ENCODE results near the gene ETFDH. TPM values are rescaled to one million over a fixed set of nuclear protein-coding genes. Genes with fewer than 3 reads are reported as not detected.

ETFDH gene
- total and polyA plus RNA-seq, 5 donors from 2014 or later, result 8.1 to 15.9 (median 9.4) TPM

DNA sequence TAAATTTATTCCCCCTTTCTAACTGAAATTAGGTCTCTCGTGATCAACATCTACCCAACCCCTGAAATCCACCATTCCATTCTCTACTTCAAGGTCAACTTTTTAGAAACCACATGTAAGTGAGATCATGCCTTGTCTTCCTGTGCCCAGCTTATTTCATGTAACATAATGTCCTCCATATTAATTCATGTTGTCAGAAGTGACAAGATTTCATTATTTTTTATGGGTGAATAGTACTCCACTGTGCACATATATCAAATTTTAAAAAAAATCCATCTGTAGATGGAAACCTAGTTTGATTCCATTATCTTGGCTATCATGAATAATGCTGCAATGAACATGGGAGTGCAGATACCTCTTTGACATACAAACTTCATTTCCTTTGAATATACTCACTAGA is 49.6 kb downstream of the ETFDH start:
- ATAC-seq (ENCODE audit: low read depth in 2 of 2) (no peak), DNase-seq (no peak)
- Mint-ChIP-seq H3K9me3 (peaks cover 0 to 1% (median 0%) of the 10 kb centered on the region in 7 donors), H3K4me3 (peak overlapping the region; percentile 97 to 100 (median 99)), H3K27ac (peak overlapping the region in 2 of 3 donors; percentile 97 to 99), H3K4me1 (peaks cover 25 to 58% (median 40%) of the 10 kb centered on the region in 4 donors), H3K27me3 (peaks cover 12% of the 10 kb centered on the region), H3K36me3 (peaks cover 33% of the 10 kb centered on the region)
- Histone ChIP-seq H3K36me3 (ENCODE audit: control insufficient read depth, insufficient read depth, low read length) (peaks cover 35% of the 10 kb centered on the region), H3K27ac (ENCODE audit: insufficient read depth, low read length, poor library complexity, severe bottlenecking) (peak overlapping the region; percentile 93), H3K4me3 (ENCODE audit: low read depth, low read length) (peak overlapping the region; percentile 97), H3K4me1 (ENCODE audit: control insufficient read depth, insufficient read depth, low read length, poor library complexity, severe bottlenecking) (peaks cover 8% of the 10 kb centered on the region), H3K27me3 (ENCODE audit: control insufficient read depth, insufficient read depth, low read length) (peaks cover 5% of the 10 kb centered on the region), H3K9me3 (ENCODE audit: control insufficient read depth in 2 of 2, low read length in 2 of 2) (no peaks in the 10 kb centered on the region)

DNA sequence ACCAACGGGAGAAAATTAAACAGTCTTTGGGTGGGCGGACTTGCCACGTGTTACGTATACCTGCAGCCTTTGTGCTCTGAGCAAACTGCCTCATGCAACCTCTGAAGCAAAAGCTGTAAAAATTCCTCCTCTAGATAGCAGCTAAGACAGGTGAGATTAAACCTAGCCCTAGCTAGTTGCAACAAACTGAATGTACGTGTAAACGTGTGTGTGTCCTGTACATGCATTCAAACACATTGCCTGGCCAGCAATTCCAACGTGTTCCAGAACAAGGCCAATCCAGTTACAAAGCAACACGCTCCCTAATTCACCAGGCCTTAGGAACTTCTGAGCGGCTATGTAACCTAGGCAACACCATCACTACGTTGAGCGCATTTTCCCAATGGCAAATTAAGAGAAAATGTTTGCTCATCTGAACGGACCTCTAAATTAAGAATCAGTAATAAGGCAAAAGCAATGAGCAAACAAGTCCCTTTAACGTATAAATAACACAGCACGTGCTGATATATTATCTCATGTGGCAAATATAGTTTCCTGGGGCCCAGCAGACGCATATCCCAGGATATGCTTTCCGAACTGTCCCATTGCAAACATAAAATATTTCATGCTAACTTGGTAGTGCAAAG is 50.3 kb downstream of the ETFDH start:
- peaks cover 22 to 52% (median 40%) of the 10 kb centered on the region in 4 donors for H3K4me1 Mint-ChIP-seq
- H3K9me3 ChIP-seq (ENCODE audit: control insufficient read depth in 2 of 2, low read length in 2 of 2), result no peaks in the 10 kb centered on the region
- H3K36me3 Mint-ChIP-seq, result peaks cover 28% of the 10 kb centered on the region
- ATAC-seq (ENCODE audit: low read depth in 2 of 2) (peak in 1 of 2 donors; percentile 6), DNase-seq (peak in 2 of 3 donors; percentile 10 to 35)
- H3K27ac ChIP-seq (ENCODE audit: insufficient read depth, low read length, poor library complexity, severe bottlenecking), result peak overlapping the region; percentile 93
- H3K9me3 Mint-ChIP-seq, result peaks cover 0 to 1% (median 0%) of the 10 kb centered on the region in 7 donors
- H3K4me1 ChIP-seq (ENCODE audit: control insufficient read depth, insufficient read depth, low read length, poor library complexity, severe bottlenecking), result peaks cover 8% of the 10 kb centered on the region
- H3K27ac Mint-ChIP-seq, result peak overlapping the region; percentile 97 to 100 (median 99)
- H3K27me3 Mint-ChIP-seq, result peaks cover 12% of the 10 kb centered on the region
- peaks cover 29% of the 10 kb centered on the region for H3K36me3 ChIP-seq (ENCODE audit: control insufficient read depth, insufficient read depth, low read length)
- peak overlapping the region; percentile 97 to 100 (median 99) for H3K4me3 Mint-ChIP-seq
- peak overlapping the region; percentile 97 for H3K4me3 ChIP-seq (ENCODE audit: low read depth, low read length)
- peaks cover 10% of the 10 kb centered on the region for H3K27me3 ChIP-seq (ENCODE audit: control insufficient read depth, insufficient read depth, low read length)

DNA sequence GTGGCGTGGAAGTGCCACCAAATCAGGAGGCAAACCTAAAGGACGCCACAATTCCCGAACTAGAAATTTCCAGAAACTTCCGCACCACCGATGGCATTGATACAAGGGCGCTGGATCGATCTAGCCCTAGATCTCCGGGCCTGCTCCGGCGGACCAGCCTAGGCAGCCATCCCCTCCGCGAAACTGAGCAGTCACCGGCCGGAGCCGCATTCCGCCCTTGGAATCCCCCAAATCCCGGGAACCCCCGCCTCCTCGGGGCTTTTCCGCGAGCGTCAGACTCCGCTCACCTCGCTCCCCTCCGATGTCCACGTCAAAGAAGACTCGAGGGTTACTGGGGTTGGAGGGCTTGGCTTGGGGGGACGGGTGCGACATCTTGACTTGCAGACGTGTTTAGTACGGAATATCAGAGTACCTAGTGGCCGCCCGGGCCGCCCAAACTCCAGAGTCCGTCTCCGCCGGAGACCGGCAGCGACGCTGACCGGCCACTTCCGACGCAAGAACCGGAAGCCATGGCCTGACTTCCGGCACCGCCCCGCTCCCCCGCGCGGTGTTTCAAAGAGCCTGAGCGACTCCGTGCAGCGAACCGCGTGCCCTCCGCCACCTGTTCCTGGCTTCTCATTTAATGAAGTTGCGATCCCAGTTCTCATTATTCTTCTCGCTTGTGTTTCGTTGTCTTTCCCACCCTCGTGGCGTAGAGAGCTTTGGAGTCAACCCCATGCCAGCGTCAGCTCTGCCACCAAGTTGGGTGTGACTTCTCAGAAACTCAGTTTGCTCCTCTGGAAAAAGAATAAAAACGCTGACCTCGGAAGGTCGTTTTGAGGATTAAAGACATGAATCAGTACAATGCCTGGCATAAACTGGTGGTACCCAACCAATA is 51.1 kb downstream of the ETFDH start, which contains the start of gene PPID:
Gene PPID (minus strand): TSS at position 480 of the 877 bp plus-strand sequence. CDS start 108 bp downstream, at position 372.
- peaks cover 22% of the 10 kb centered on the region for H3K36me3 ChIP-seq (ENCODE audit: control insufficient read depth, insufficient read depth, low read length)
- H3K27me3 ChIP-seq (ENCODE audit: control insufficient read depth, insufficient read depth, low read length), result peaks cover 10% of the 10 kb centered on the region
- peaks cover 16% of the 10 kb centered on the region for H3K27me3 Mint-ChIP-seq
- H3K4me1 Mint-ChIP-seq, result peaks cover 22 to 47% (median 37%) of the 10 kb centered on the region in 4 donors
- H3K27ac Mint-ChIP-seq, result peak within 1 kb of the TSS; percentile 97 to 100 (median 99)
- peaks cover 8% of the 10 kb centered on the region for H3K4me1 ChIP-seq (ENCODE audit: control insufficient read depth, insufficient read depth, low read length, poor library complexity, severe bottlenecking)
- H3K9me3 Mint-ChIP-seq, result peaks cover 0 to 1% (median 0%) of the 10 kb centered on the region in 7 donors
- DNase-seq (peak; percentile 73 to 91 (median 74)), ATAC-seq (ENCODE audit: low read depth in 2 of 2) (peak; percentile 89 to 93)
- peak within 1 kb of the TSS; percentile 97 for H3K4me3 ChIP-seq (ENCODE audit: low read depth, low read length)
- H3K36me3 Mint-ChIP-seq, result peaks cover 20% of the 10 kb centered on the region
- H3K27ac ChIP-seq (ENCODE audit: insufficient read depth, low read length, poor library complexity, severe bottlenecking), result peak within 1 kb of the TSS; percentile 93
- peak within 1 kb of the TSS; percentile 97 to 100 (median 99) for H3K4me3 Mint-ChIP-seq
- no peaks in the 10 kb centered on the region for H3K9me3 ChIP-seq (ENCODE audit: control insufficient read depth in 2 of 2, low read length in 2 of 2)

DNA sequence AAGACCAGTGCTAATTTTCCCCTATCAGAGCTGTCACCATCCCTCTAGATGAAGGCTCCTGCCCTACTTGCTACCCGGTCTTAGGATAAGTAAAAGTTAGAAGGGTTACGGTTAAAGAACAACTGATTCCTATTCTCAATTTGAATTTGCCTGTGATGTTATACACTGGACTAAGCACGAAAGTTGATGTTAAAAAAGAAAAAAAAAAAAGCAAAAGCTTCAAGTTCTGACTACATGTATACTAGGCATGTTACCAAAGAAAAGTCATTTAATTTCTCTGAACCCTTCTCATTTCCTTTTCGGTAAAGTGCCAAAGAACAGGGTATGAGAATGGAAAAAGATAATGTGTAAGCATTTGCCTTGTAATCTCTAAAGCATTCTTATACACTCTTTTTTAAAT is 52.5 kb downstream of the ETFDH start:
- H3K36me3 Mint-ChIP-seq, result peaks cover 11% of the 10 kb centered on the region
- peaks cover 0 to 1% (median 0%) of the 10 kb centered on the region in 7 donors for H3K9me3 Mint-ChIP-seq
- no peaks in the 10 kb centered on the region for H3K9me3 ChIP-seq (ENCODE audit: control insufficient read depth in 2 of 2, low read length in 2 of 2)
- ATAC-seq (ENCODE audit: low read depth in 2 of 2), result no peak
- peaks cover 8% of the 10 kb centered on the region for H3K4me1 ChIP-seq (ENCODE audit: control insufficient read depth, insufficient read depth, low read length, poor library complexity, severe bottlenecking)
- peaks cover 26% of the 10 kb centered on the region for H3K27me3 Mint-ChIP-seq
- H3K27me3 ChIP-seq (ENCODE audit: control insufficient read depth, insufficient read depth, low read length), result peaks cover 21% of the 10 kb centered on the region
- H3K4me3 Mint-ChIP-seq, result peak overlapping the region; percentile 97 to 100 (median 99)
- no peak overlapping the region for H3K27ac ChIP-seq (ENCODE audit: insufficient read depth, low read length, poor library complexity, severe bottlenecking)
- H3K36me3 ChIP-seq (ENCODE audit: control insufficient read depth, insufficient read depth, low read length), result peaks cover 7% of the 10 kb centered on the region
- H3K4me3 ChIP-seq (ENCODE audit: low read depth, low read length), result no peak overlapping the region
- H3K4me1 Mint-ChIP-seq, result peaks cover 19 to 37% (median 29%) of the 10 kb centered on the region in 4 donors
- peak in 1 of 3 donors; percentile 37 for DNase-seq
- peak overlapping the region in 1 of 3 donors; percentile 97 for H3K27ac Mint-ChIP-seq

DNA sequence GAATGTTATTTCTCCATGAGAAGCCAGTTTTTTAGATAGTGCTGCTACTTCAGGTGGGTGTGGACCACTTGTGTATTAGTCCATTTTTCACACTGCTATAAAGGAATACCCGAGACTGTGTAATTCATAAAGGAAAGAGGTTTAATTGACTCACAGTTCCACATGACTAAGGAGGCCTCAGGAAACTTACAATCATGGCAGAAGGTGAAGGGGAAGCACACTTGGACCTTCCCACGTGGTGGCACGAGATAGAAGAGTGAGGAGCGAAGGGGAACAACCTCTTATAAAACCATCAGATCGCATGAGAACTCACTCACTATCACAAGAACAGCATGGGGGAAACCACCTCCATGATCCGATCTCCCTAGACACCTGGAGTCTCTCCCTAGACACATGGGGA is 54.5 kb downstream of the ETFDH start:
- peaks cover 24% of the 10 kb centered on the region for H3K27me3 ChIP-seq (ENCODE audit: control insufficient read depth, insufficient read depth, low read length)
- no peaks in the 10 kb centered on the region for H3K36me3 ChIP-seq (ENCODE audit: control insufficient read depth, insufficient read depth, low read length)
- Mint-ChIP-seq H3K4me1 (peaks cover 7 to 22% (median 18%) of the 10 kb centered on the region in 4 donors), H3K36me3 (peaks cover 1% of the 10 kb centered on the region), H3K27me3 (peaks cover 29% of the 10 kb centered on the region), H3K4me3 (peak overlapping the region in 1 of 4 donors; percentile 71), H3K9me3 (peaks cover 0 to 3% (median 0%) of the 10 kb centered on the region in 7 donors), H3K27ac (no peak overlapping the region)
- no peak overlapping the region for H3K4me3 ChIP-seq (ENCODE audit: low read depth, low read length)
- ATAC-seq (ENCODE audit: low read depth in 2 of 2) (no peak), DNase-seq (no peak)
- H3K4me1 ChIP-seq (ENCODE audit: control insufficient read depth, insufficient read depth, low read length, poor library complexity, severe bottlenecking), result peaks cover 8% of the 10 kb centered on the region
- H3K9me3 ChIP-seq (ENCODE audit: control insufficient read depth in 2 of 2, low read length in 2 of 2), result no peaks in the 10 kb centered on the region
- H3K27ac ChIP-seq (ENCODE audit: insufficient read depth, low read length, poor library complexity, severe bottlenecking), result no peak overlapping the region

DNA sequence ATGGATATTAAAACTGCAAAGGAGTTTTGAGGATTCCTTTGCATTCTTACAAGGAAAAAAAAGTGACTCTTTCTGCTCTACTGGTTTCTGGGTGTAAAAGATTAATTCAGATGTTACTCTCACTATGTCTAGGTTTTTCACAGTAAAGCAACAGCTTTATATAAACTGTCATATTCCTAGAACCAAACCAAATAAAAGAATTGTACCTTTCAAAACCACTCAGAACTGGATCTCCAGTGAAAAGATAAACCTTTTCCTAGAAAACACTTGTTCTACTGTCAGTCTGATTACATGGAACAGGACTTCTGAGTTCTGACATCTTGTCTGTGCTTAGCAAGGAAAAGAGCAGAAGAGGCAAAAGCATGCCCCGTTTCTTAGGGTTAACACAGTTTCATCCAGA is 56.1 kb downstream of the ETFDH start:
- no peaks in the 10 kb centered on the region for H3K36me3 ChIP-seq (ENCODE audit: control insufficient read depth, insufficient read depth, low read length)
- DNase-seq, result peak in 1 of 3 donors; percentile 51
- H3K27ac ChIP-seq (ENCODE audit: insufficient read depth, low read length, poor library complexity, severe bottlenecking), result no peak overlapping the region
- H3K4me1 Mint-ChIP-seq, result peaks cover 0 to 12% (median 7%) of the 10 kb centered on the region in 4 donors
- peaks cover 40% of the 10 kb centered on the region for H3K27me3 Mint-ChIP-seq
- no peak for ATAC-seq (ENCODE audit: low read depth in 2 of 2)
- H3K9me3 Mint-ChIP-seq, result peaks cover 0 to 3% (median 0%) of the 10 kb centered on the region in 7 donors
- peaks cover 28% of the 10 kb centered on the region for H3K27me3 ChIP-seq (ENCODE audit: control insufficient read depth, insufficient read depth, low read length)
- H3K4me3 ChIP-seq (ENCODE audit: low read depth, low read length), result no peak overlapping the region
- H3K27ac Mint-ChIP-seq, result no peak overlapping the region
- H3K36me3 Mint-ChIP-seq, result no peaks in the 10 kb centered on the region
- H3K9me3 ChIP-seq (ENCODE audit: control insufficient read depth in 2 of 2, low read length in 2 of 2), result no peaks in the 10 kb centered on the region
- no peak overlapping the region for H3K4me3 Mint-ChIP-seq
- H3K4me1 ChIP-seq (ENCODE audit: control insufficient read depth, insufficient read depth, low read length, poor library complexity, severe bottlenecking), result no peaks in the 10 kb centered on the region

DNA sequence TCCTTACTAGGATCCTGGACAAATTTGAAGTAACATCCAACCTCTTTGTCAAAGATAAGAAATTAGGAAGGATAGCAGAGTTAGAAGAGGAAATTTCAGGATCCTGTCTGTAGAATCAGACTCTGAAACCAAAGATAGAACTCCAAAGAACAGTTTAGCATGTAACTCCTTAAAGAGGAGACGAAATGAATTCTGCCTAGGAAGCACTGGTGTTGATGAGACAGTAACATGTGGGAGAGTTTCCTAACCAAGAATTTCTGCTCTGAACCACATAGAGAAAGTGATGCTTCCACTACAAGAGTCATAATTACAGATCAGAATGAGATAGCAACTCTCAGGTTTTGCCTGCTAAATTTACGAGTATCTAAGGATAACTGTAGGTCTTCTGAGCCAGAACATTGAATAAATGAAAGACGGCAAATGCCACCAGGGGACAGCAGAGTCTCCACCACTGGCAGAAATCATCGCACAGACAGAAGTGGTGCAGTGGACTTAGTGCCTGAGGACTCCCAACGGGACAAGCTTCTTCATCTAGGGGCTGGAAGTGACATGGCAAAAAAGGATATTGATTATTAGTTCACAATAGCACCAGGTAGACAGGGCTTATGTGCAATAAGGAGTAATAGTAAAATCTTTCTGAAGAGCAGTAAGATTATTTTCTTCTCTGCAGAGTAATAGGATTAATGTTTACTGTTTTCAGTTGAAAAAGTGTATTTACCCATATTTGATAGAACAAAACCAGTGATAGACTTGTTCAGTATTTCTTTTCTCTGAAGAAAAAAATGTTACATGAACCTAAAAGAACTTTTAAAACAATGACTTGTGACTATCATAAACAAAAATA is 57.8 kb downstream of the ETFDH start:
- no peak overlapping the region for H3K27ac ChIP-seq (ENCODE audit: insufficient read depth, low read length, poor library complexity, severe bottlenecking)
- peaks cover 0 to 4% (median 0%) of the 10 kb centered on the region in 4 donors for H3K4me1 Mint-ChIP-seq
- no peaks in the 10 kb centered on the region for H3K36me3 ChIP-seq (ENCODE audit: control insufficient read depth, insufficient read depth, low read length)
- no peak overlapping the region for H3K27ac Mint-ChIP-seq
- no peaks in the 10 kb centered on the region for H3K9me3 ChIP-seq (ENCODE audit: control insufficient read depth in 2 of 2, low read length in 2 of 2)
- H3K9me3 Mint-ChIP-seq, result peaks cover 0 to 1% (median 0%) of the 10 kb centered on the region in 7 donors
- ATAC-seq (ENCODE audit: low read depth in 2 of 2) (peak; percentile 62 to 86), DNase-seq (peak; percentile 11 to 76 (median 41))
- peaks cover 28% of the 10 kb centered on the region for H3K27me3 ChIP-seq (ENCODE audit: control insufficient read depth, insufficient read depth, low read length)
- H3K36me3 Mint-ChIP-seq, result no peaks in the 10 kb centered on the region
- no peak overlapping the region for H3K4me3 Mint-ChIP-seq
- peaks cover 41% of the 10 kb centered on the region for H3K27me3 Mint-ChIP-seq
- H3K4me1 ChIP-seq (ENCODE audit: control insufficient read depth, insufficient read depth, low read length, poor library complexity, severe bottlenecking), result no peaks in the 10 kb centered on the region
- no peak overlapping the region for H3K4me3 ChIP-seq (ENCODE audit: low read depth, low read length)
